HCT116 (cell line): Measurements from ENCODE around the gene FLT4. TPM values are rescaled to one million over a fixed set of nuclear protein-coding genes. Genes with fewer than 3 reads are reported as not detected.

Experiments used
- ATAC-seq: fragments of 200-7000 bp; cut with Tn5 transposase; 2 replicates; pipeline ENCODE4 v1.9.1; 2020; ENCODE audit warnings: mild to moderate bottlenecking, moderate library complexity
- BruUV-seq: library from RNA; stranded (reverse); fragments of 400-500 nt; replicated peaks from 2 replicates; lab custom pipeline; 2021; lab: Mats Ljungman, UMichigan
- CTCF ChIA-PET: fragments of 300-600 bp; sonication (Branson Sonifier 250); formaldehyde crosslinking; loops from one replicate; lab custom pipeline; 2021; ENCODE audit warnings: antibody characterized with exemption; lab: Charles Lee
- POLR2A ChIA-PET: fragments of 300-600, 350-600 bp; sonication (Branson Sonifier 250); formaldehyde crosslinking; loops from one replicate; lab custom pipeline; 2021; ENCODE audit warnings: antibody characterized with exemption; lab: Charles Lee
- RAD21 ChIA-PET, 2 experiments: fragments of 300-600 bp; sonication (Branson Sonifier 250); formaldehyde crosslinking; loops; one replicate each; lab custom pipeline; 2023; ENCODE audit warnings: low total read pairs in 2 of 2; ENCODE audit not compliant: uncharacterized antibody in 2 of 2, unreplicated experiment in 2 of 2, low non-redundant PET in 1 of 2; lab: Charles Lee
- DNase-seq: peaks from one replicate; pipeline ENCODE4 v3.0.0-alpha.2; 2010; ENCODE audit warnings: low read depth, low spot score
- H2AFZ ChIP-seq: fragments of 200-600 bp; shearing (Covaris generic), sonication (generic); 2 replicates; pipeline ENCODE4 v1.6.1; 2017; ENCODE audit warnings: low read depth, mixed run types, mixed read lengths, antibody characterized with exemption, low read length; ENCODE audit not compliant: poor library complexity, severe bottlenecking
- H3K27ac ChIP-seq: 2 replicates; pipeline ENCODE4 v1.5.1; 2012; ENCODE audit warnings: low read depth, low read length
- H3K27me3 ChIP-seq: fragments of 200-600 bp; sonication (generic); 2 replicates; pipeline ENCODE4 v1.6.1; 2016; ENCODE audit warnings: mixed run types, low read length, mixed read lengths; ENCODE audit not compliant: insufficient read depth
- H3K36me3 ChIP-seq, 2 experiments: fragments of 200-500 bp in 1 of 2; fragments of 200-600 bp in 1 of 2; sonication (Bioruptor generic) in 1 of 2; sonication (generic) in 1 of 2; 2 replicates each; pipeline versions ENCODE4 v1.5.1 to v1.6.1; 2014 to 2016; ENCODE audit warnings: low read length in 2 of 2, inconsistent platforms in 1 of 2, mixed read lengths in 1 of 2, mixed run types in 1 of 2; ENCODE audit not compliant: insufficient read depth in 2 of 2, control insufficient read depth in 1 of 2
- H3K4me1 ChIP-seq, 2 experiments: fragments of 200-600 bp in 1 of 2; sonication (generic) in 1 of 2; 2 replicates each; pipeline versions ENCODE4 v1.5.1 to v1.6.1; 2012 to 2017; ENCODE audit warnings: low read length in 2 of 2, inconsistent platforms in 1 of 2, mild to moderate bottlenecking in 1 of 2, mixed read lengths in 1 of 2, mixed run types in 1 of 2, moderate library complexity in 1 of 2; ENCODE audit not compliant: insufficient read depth in 2 of 2, control insufficient read depth in 1 of 2
- H3K4me2 ChIP-seq: fragments of 200-600 bp; sonication (generic); 2 replicates; pipeline ENCODE4 v1.6.1; 2017; ENCODE audit warnings: mixed run types, low read length, mixed read lengths
- H3K4me3 ChIP-seq, 2 experiments: fragments of 200-600 bp in 1 of 2; sonication (generic) in 1 of 2; replicated peaks in 1 of 2; 2 replicates each; pipeline ENCODE4 v1.5.1; 2011 to 2016; ENCODE audit warnings: low read length in 2 of 2, control low read depth in 1 of 2, low read depth in 1 of 2, mild to moderate bottlenecking in 1 of 2, mixed read lengths in 1 of 2, mixed run types in 1 of 2
- H3K79me2 ChIP-seq: fragments of 200-600 bp; sonication (generic); 2 replicates; pipeline ENCODE4 v1.6.1; 2017; ENCODE audit warnings: mild to moderate bottlenecking, mixed run types, low read length, moderate library complexity, mixed read lengths; ENCODE audit not compliant: insufficient read depth
- H3K9ac ChIP-seq: fragments of 200-600 bp; sonication (generic); 2 replicates; pipeline ENCODE4 v1.6.1; 2016; ENCODE audit warnings: low read length, mixed read lengths
- H3K9me2 ChIP-seq: fragments of 200-600 bp; sonication (generic), shearing (Covaris generic); 2 replicates; pipeline ENCODE4 v1.6.1; 2017; ENCODE audit warnings: mixed run types, mild to moderate bottlenecking, moderate library complexity; ENCODE audit not compliant: insufficient read depth
- H3K9me3 ChIP-seq, 2 experiments: fragments of 200-500 bp in 1 of 2; fragments of 200-600 bp in 1 of 2; sonication (Bioruptor generic) in 1 of 2; sonication (generic) in 1 of 2; 2 replicates each; pipeline ENCODE4 v1.6.1; 2014 to 2017; ENCODE audit warnings: low read length in 2 of 2, mixed read lengths in 2 of 2, inconsistent platforms in 1 of 2, low read depth in 1 of 2, mild to moderate bottlenecking in 1 of 2, mixed run types in 1 of 2, moderate library complexity in 1 of 2; ENCODE audit not compliant: control insufficient read depth in 1 of 2, insufficient read depth in 1 of 2
- H4K20me1 ChIP-seq: fragments of 200-600 bp; sonication (generic), shearing (Covaris generic); 2 replicates; pipeline ENCODE4 v1.6.1; 2017; ENCODE audit warnings: mixed run types, mild to moderate bottlenecking, moderate library complexity; ENCODE audit not compliant: insufficient read depth
- ATF3 ChIP-seq: IDR thresholded peaks from 2 replicates; pipeline ENCODE4 v1.6.1; 2012
- CBX3 ChIP-seq: IDR thresholded peaks from 2 replicates; pipeline ENCODE4 v1.6.1; 2012; ENCODE audit warnings: low read depth
- CTCF ChIP-seq, 3 experiments: fragments of 200-600 bp in 1 of 3; sonication (generic) in 1 of 3; IDR thresholded peaks in 2 of 3; conservative IDR thresholded peaks in 1 of 3; 2 replicates each; pipeline ENCODE4 v1.5.1; 2012 to 2017; ENCODE audit warnings: low read depth in 2 of 3, low read length in 2 of 3, antibody characterized with exemption in 1 of 3, borderline replicate concordance in 1 of 3, control low read depth in 1 of 3, mild to moderate bottlenecking in 1 of 3, mixed read lengths in 1 of 3, mixed run types in 1 of 3, moderate library complexity in 1 of 3; ENCODE audit not compliant: insufficient read depth in 1 of 3
- ELF1 ChIP-seq: IDR thresholded peaks from 2 replicates; pipeline ENCODE4 v1.6.1; 2012; ENCODE audit warnings: low read depth, borderline replicate concordance
- EZH2 ChIP-seq: fragments of 200-600 bp; sonication (generic); IDR thresholded peaks from 2 replicates; pipeline ENCODE4 v1.6.1; 2017; ENCODE audit warnings: antibody characterized with exemption, mixed run types
- EZH2phosphoT487 ChIP-seq: fragments of 200-600 bp; IDR thresholded peaks from 2 replicates; pipeline ENCODE4 v1.6.1; 2018; ENCODE audit warnings: antibody characterized with exemption, borderline replicate concordance
- FOSL1 ChIP-seq: IDR thresholded peaks from 2 replicates; pipeline ENCODE4 v1.6.1; 2012; ENCODE audit warnings: low read depth
- JUND ChIP-seq: IDR thresholded peaks from 2 replicates; pipeline ENCODE4 v1.6.1; 2012
- MAX ChIP-seq: IDR thresholded peaks from 2 replicates; pipeline ENCODE4 v1.6.1; 2012
- POLR2A ChIP-seq: IDR thresholded peaks from 2 replicates; pipeline ENCODE4 v1.7.0; 2011; ENCODE audit warnings: borderline replicate concordance; ENCODE audit not compliant: insufficient read depth, insufficient read length; ENCODE audit errors: extremely low read depth
- POLR2AphosphoS5 ChIP-seq: IDR thresholded peaks from 2 replicates; pipeline ENCODE4 v1.6.1; 2011; ENCODE audit warnings: mild to moderate bottlenecking, low read depth, low read length, moderate library complexity
- RAD21 ChIP-seq: IDR thresholded peaks from 2 replicates; pipeline ENCODE4 v1.6.1; 2012; ENCODE audit warnings: low read depth, mild to moderate bottlenecking
- SIN3A ChIP-seq: IDR thresholded peaks from 2 replicates; pipeline ENCODE4 v1.6.1; 2012; ENCODE audit warnings: low read depth
- SP1 ChIP-seq: IDR thresholded peaks from 2 replicates; pipeline ENCODE4 v1.6.1; 2012; ENCODE audit warnings: low read depth
- SRF ChIP-seq: IDR thresholded peaks from 2 replicates; pipeline ENCODE4 v1.6.1; 2012; ENCODE audit warnings: low read depth
- TCF7L2 ChIP-seq: IDR thresholded peaks from 2 replicates; pipeline ENCODE4 v1.7.0; 2011; ENCODE audit warnings: borderline replicate concordance, inconsistent platforms; ENCODE audit not compliant: insufficient read depth, insufficient read length; ENCODE audit errors: extremely low read depth
- YY1 ChIP-seq: IDR thresholded peaks from 2 replicates; pipeline ENCODE4 v1.6.1; 2011; ENCODE audit warnings: low read length, low read depth, moderate library complexity, mild to moderate bottlenecking; ENCODE audit not compliant: insufficient replicate concordance; ENCODE audit errors: extremely low read depth
- ZFX ChIP-seq: fragments of 450-650 bp; IDR thresholded peaks from 2 replicates; pipeline ENCODE4 v1.6.1; 2017
- ZNF274 ChIP-seq: fragments of 200-500 bp; sonication (Bioruptor generic); IDR thresholded peaks from 2 replicates; pipeline ENCODE4 v1.6.1; 2014; ENCODE audit warnings: mild to moderate bottlenecking, low read depth, low read length, inconsistent platforms
- intact Hi-C: fragments of 100-400 bp; cut with micrococcal nuclease; formaldehyde crosslinking; loops from 2 replicates; pipeline ENCODE4 v1.10.0; 2022
- total RNA-seq: library from RNA; stranded (reverse); gene quantifications from one replicate; pipeline ENCODE4 v1.2.1, GENCODE V29; 2021; ENCODE audit not compliant: unreplicated experiment

The FLT4 gene
- total RNA-seq, 1 experiment from 2014 or later = 0.17 TPM

GRCh38 chr5:180636403-180637075 lies 12.9 kb downstream of the FLT4 start:
- Histone ChIP-seq H3K79me2 (no peaks in the 10 kb centered on the region), H3K9me3 (no peaks in the 10 kb centered on the region), H4K20me1 (no peaks in the 10 kb centered on the region), H3K27ac (no peak overlapping the region), H3K9ac (no peak overlapping the region), H2AFZ (no peak overlapping the region), H3K4me3 (no peak overlapping the region), H3K27me3 (no peaks in the 10 kb centered on the region)
- ChIA-PET CTCF (interaction anchor here (0.6 kb wide), 1 partner anchor 31 kb away, joined by 3 read pairs; no protein-coding TSS in a partner anchor), RAD21 (no interaction called here), POLR2A (no interaction called here)
- no TSS peak for BruUV-seq
- no peak for ATAC-seq
- intact Hi-C loops = no loop called here
- TF ChIP-seq POLR2AphosphoS5 (no peak), RAD21 (no peak), MAX (no peak), SP1 (no peak), SRF (no peak)
- TF ChIP-seq, all 23 proteins: peak for 0
- Histone ChIP-seq H3K9me2 (no peaks in the 10 kb centered on the region), H3K4me2 (no peak overlapping the region), H3K4me1 (no peaks in the 10 kb centered on the region), H3K36me3 (no peaks in the 10 kb centered on the region)
- DNase-seq = no peak

- ChIA-PET CTCF (no interaction called here), POLR2A (no interaction called here), RAD21 (no interaction called here)
- H2AFZ ChIP-seq = no peak overlapping the region
- H3K9ac ChIP-seq = no peak overlapping the region
- no peak overlapping the region for H3K4me2 ChIP-seq
- DNase-seq = no peak
- H3K9me3 ChIP-seq = no peaks in the 10 kb centered on the region
- no peaks in the 10 kb centered on the region for H3K9me2 ChIP-seq
- H3K4me3 ChIP-seq = no peak overlapping the region
- ATAC-seq = no peak
- no peaks in the 10 kb centered on the region for H3K4me1 ChIP-seq
- H3K27ac ChIP-seq = no peak overlapping the region
- intact Hi-C loops = no loop called here
- no peaks in the 10 kb centered on the region for H4K20me1 ChIP-seq
- H3K36me3 ChIP-seq = no peaks in the 10 kb centered on the region
- H3K79me2 ChIP-seq = no peaks in the 10 kb centered on the region
- H3K27me3 ChIP-seq = no peaks in the 10 kb centered on the region
- no TSS peak for BruUV-seq
- TF ChIP-seq ATF3 (no peak), POLR2A (no peak), ZNF274 (no peak), YY1 (no peak), RAD21 (no peak), EZH2phosphoT487 (no peak), CBX3 (no peak), TCF7L2 (no peak), CTCF (IDR thresholded peaks at IDR 0.05 in 2 of 3, conservative IDR thresholded peaks at IDR 0.05 in 1 of 3; ENCODE audit: borderline replicate concordance in 1 of 3, insufficient read depth in 1 of 3, low read depth in 2 of 3, low read length in 2 of 3) (no peak), SP1 (no peak), POLR2AphosphoS5 (no peak), ELF1 (no peak), SIN3A (no peak), FOSL1 (no peak), EZH2 (no peak), ZFX (no peak), SRF (no peak), JUND (no peak)
Measured at GRCh38 chr5:180636016-180636402, 13.4 kb downstream of the FLT4 start.
